HFF-Myc (cell line): ENCODE data around the gene NCOA4.

Experiments used
- DNase-seq: peaks from one replicate; pipeline ENCODE4 v3.0.0-alpha.2; 2011; ENCODE audit warnings: low read depth; ENCODE audit errors: extremely low read depth
- H3K4me3 ChIP-seq: replicated peaks from 2 replicates; pipeline ENCODE4 v1.5.1; 2011; ENCODE audit warnings: low read depth, mild to moderate bottlenecking, control low read depth, low read length
- TF ChIP-seq, protein P1 (sequence below): IDR thresholded peaks from 2 replicates; pipeline ENCODE4 v1.5.1; 2012; ENCODE audit warnings: mild to moderate bottlenecking, low read depth, low read length, control low read depth; ENCODE audit errors: missing control alignments

NCOA4 gene

DNA sequence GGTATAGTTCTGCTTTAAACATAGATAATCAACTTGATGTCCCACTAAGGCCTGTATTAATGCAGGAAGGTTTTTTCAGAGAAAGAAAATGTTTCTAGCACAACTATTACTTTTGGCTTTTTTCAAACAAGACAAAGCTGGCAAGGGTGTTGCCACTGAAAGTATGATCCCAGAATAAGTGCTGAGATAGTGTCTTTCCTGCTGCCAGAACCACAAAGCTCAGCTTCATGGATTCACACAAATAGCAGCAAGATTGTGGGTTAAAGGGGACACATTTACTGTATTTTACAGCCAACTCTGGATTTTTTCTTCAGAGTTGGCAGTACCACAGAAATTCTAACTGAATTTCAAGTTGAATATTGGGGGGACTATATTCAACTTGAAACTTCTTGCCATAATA lies 4.3 kb downstream of the NCOA4 start:
- no peak overlapping the region for H3K4me3 ChIP-seq
- DNase-seq: no peak
- TF ChIP-seq, protein P1, sequence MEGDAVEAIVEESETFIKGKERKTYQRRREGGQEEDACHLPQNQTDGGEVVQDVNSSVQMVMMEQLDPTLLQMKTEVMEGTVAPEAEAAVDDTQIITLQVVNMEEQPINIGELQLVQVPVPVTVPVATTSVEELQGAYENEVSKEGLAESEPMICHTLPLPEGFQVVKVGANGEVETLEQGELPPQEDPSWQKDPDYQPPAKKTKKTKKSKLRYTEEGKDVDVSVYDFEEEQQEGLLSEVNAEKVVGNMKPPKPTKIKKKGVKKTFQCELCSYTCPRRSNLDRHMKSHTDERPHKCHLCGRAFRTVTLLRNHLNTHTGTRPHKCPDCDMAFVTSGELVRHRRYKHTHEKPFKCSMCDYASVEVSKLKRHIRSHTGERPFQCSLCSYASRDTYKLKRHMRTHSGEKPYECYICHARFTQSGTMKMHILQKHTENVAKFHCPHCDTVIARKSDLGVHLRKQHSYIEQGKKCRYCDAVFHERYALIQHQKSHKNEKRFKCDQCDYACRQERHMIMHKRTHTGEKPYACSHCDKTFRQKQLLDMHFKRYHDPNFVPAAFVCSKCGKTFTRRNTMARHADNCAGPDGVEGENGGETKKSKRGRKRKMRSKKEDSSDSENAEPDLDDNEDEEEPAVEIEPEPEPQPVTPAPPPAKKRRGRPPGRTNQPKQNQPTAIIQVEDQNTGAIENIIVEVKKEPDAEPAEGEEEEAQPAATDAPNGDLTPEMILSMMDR: no peak

DNA sequence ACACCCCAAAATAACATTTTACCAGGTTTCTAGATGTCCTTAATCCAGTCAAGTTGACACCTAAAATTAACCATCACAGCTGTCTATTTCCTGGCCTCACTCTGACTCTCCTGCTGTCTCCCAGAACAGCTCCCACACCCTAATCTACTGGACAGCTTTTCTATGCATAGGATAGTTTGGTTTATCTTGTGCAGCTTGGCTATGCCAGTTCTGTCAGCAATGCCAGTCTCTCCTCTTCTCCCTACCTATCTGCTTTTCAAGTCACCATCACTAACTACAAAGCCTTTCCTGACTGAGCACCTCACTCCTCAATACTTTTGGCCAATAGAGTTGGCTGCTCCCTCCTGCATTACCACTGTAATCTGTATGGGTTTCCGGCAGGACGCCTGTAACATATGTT lies 5.0 kb downstream of the NCOA4 start:
- TF ChIP-seq, protein P1: no peak
- H3K4me3 ChIP-seq: no peak overlapping the region

GRCh38 chr10:46024948-46025347 lies 5.5 kb downstream of the NCOA4 start:
- TF ChIP-seq, protein P1: no peak
- no peak for DNase-seq
- no peak overlapping the region for H3K4me3 ChIP-seq

More for the DNA sequence above, 5.0 kb downstream of the NCOA4 start:
- DNase-seq: no peak

- TF ChIP-seq, protein P1: peak; percentile 12
- peak overlapping the region; percentile 54 for H3K4me3 ChIP-seq
- peak; percentile 56 for DNase-seq
These were observed 7.3 kb downstream of the NCOA4 start for GRCh38 chr10:46022978-46023702.

DNA sequence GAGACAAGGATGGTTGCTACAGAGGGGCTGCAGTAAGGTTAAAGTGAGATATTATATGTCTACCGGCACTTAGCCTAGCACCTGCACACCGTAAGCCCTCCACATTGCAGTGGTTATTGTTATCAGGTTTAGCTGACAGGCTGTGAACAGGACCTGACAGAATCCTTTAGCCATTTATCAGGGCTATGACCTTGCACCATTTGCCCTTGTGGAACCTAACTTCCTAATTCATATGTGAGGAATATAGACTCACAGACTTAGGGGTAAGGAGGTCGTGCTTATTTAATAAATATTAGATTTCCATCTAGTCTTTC lies 10.1 kb downstream of the NCOA4 start:
- TF ChIP-seq, protein P1: no peak

DNA sequence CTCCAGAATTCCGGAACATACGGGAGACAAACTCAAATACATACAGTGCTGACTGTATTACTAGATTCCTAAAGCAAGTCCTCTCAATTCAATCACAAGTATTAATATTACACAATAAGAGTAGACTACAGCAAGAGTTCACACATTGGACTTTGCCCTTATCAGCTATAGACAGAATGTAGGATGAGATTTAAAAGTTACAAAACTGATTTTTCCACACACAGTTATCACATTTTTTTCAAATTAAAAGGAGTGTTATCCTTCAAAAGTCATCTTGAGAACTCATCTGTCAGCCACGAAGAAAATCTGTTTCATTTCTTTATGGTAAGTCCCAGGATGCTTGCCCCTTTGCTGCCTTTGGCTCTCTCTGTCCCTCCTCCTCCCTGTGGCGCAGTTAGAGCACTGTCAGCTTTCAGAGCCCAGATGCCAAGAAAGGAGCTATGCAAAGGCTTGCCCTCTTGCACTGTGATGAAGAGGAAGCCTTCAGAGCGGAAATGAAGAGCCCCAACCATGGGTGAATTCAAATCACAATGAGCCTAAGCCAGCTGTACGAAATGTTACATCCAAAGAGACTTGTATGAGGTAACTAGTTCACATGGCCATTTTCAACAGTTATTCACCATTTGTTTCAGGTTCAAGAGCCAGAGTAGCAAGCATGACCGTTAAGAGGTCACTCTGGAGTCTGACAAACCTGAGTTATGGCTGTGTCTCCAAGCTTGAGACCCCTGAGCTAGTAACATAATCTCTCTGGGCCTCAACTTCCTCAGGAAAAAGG lies 10.7 kb downstream of the NCOA4 start:
- TF ChIP-seq, protein P1: no peak
- no peak for DNase-seq
- no peak overlapping the region for H3K4me3 ChIP-seq

More for the DNA sequence above, 10.1 kb downstream of the NCOA4 start:
- no peak overlapping the region for H3K4me3 ChIP-seq
- DNase-seq: no peak

- TF ChIP-seq, protein P1: no peak
- no peak overlapping the region for H3K4me3 ChIP-seq
- no peak for DNase-seq
These were observed 11.3 kb downstream of the NCOA4 start for GRCh38 chr10:46019177-46019528.
